NCI-H146 treated with DMSO at 0.1 percent for 48 hours (cell line): ENCODE measurements around the gene OPRD1.
A peak's percentile ranks its signal among the peaks of the same experiment; 100 is the strongest.
"Not testable (repeated sequence)": the region's sequence is repeated elsewhere in the genome, so short reads cannot be mapped to it uniquely, and the experiment has no call there.

Experiments
- DNase-seq: peaks from one replicate; lab custom pipeline; 2025; ENCODE audit not compliant: unreplicated experiment; lab: John Stamatoyannopoulos, UW

Gene OPRD1

DNA sequence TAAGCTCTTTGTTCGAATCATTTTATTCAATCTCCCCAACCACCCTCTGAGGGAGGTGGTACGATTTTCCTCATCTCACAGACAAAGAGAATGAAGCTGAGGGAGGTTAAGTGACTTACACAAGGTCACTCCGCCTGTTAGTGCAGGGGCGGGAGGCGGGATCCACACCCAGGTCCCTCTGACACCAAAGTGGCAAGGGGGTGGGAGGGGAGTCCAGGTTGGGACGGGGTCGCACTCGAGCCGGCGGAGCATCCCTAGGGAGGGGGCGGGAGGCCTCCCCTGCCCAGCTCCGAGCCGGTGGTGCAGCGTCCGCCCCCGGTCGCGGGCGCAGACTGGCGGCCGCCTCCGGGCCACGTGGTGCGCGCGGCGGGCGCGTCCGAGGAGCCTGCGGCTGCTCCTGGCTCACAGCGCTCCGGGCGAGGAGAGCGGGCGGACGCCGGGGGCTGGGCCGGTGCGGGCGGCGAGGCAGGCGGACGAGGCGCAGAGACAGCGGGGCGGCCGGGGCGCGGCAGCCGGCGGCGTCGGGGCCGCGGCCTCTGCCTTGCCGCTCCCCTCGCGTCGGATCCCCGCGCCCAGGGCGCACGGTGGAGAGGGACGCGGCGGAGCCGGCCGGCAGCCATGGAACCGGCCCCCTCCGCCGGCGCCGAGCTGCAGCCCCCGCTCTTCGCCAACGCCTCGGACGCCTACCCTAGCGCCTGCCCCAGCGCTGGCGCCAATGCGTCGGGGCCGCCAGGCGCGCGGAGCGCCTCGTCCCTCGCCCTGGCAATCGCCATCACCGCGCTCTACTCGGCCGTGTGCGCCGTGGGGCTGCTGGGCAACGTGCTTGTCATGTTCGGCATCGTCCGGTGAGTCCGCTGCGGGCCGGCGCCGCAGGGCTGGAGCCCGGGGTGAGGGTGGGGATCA, at the start of gene OPRD1:
Gene OPRD1, plus strand, starts transcription at position 405 of the 903 bp plus-strand sequence. Its CDS starts 214 bp downstream, at position 619.
- DNase-seq: no peak

DNA sequence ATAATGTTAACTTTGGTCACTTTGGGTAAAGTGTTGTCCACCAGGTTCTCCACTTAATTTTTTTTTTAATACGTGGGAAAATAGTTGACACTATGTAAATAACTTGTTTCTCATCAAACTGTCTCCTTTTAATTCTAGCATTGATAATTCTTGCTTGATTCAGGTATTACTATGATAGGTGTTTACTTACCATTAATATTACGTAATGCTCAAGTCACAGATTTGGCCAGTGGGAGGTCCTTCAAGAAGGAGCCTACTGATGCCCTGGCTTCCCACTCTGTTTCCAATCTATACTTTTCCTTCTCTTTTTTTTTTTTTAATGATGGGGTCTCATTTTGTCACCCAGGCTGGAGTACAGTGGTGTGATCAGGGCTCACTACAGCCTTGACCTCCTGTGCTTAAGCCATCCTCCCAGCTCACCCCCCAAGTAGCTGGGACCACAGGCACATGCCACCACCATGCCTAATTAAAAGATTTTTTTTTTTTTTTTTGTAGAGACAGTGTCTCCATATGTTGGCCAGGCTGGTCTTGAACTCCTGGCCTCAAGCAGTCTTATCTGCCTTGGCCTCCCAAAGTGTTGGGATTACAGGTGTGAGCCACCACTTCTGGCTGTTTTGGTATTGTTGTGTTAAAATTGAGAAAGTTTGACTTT, 45.3 kb upstream of the OPRD1 start:
- no peak for DNase-seq

DNA sequence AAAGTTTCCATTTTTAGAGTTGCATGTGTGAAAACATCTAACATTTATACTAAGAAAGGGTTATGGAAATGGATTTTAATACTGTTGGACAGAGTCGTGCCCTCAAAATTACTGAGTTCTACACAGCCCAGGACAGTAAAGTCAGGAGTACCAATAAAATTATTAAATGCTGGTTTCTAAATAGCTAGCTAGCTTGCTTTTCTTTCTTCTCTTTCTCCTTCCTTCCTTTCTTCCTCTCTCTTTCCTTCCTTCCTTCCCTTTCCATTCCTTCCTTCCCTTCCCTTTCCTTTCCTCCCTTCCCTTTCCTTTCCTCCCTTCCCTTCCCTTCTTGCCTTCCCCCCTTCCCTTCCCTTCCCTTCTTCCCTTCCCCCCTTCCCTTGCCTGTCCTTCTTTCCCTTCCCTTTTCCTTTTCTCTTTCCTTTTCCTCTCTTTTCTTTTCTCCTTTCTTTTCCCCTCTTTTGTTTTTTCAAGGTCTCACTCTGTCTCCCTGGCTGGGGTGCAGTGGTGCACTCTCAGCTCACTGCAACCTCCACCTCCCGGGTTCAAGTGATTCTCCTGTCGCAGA, 41.3 kb upstream of the OPRD1 start:
- DNase-seq: no peak

DNA sequence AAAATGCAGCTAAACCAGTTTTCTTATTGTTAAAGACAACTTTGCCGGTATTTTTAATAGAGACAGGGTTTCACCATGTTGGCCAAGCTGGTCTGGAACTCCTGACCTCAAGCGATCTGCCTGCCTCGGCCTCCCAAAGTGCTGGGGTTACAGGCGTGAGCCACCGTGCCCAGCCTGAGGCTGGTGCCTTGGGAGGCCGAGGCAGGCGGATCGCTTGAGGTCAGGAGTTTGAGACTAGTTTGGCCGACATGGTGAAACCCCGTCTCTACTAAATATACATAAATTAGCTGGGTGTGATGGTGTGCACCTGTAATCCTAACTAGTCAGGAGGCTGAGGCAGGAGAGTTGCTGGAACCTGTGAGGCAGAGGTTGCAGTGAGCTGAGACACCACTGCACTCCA, 40.0 kb upstream of the OPRD1 start:
- DNase-seq: not testable (repeated sequence)

DNA sequence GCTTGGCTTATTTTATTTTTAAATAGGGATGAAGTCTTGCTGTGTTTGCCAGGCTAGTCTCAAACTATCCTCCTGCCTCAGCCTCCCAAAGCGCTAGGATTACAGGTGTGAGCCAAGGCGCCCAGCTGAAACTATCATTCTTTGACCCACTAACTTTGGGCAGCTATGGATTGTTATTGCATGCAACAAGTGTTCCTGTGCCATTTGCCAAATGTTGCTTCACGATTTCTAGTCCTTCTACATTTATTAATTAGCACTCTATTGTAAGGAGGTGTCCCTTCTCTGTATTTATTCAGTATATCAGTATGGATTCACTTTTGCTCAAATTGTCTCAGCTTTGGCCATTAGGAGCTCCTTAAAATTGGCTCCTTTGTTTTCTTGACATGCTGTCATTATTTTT, 38.9 kb upstream of the OPRD1 start:
- DNase-seq: no peak

DNA sequence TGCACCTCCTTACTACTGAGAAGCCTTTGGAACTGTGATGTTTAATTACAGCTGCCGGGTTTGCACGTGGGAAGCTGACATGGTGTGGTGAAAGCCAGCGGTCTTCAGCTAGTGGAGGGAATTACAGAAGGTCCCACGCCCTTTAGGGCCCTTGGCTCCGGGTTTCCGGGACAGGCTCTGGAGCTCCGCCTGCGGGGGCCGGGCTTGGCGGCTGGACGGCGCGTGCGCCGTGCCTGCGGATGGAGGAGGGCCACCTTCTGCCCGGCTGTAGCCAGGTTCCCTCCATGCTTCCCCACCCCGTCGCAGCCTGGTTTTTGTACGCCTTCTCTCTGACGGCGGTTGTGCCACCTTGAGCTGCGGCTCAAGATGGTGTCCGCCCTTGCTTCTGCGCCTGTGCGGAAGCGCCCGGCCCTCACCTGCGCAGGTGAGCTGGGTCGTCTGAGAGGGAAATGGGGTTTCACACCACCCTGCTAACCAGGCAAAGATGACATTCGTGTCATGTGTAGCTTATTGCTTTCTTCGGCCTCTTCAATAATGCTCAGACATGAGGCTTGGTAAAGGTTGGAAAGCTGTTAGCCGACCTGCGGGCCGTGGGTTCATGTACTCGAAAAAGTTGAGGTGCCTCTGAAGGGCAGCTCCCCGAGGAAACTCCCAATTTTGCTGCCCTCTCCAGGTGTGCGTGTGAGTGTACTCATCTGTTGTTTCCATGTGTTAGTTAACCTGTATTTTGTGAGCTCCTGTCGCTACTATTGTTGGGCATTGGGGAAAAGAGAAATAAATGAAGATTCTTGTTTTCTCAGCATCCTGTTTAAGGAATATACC, 36.6 kb upstream of the OPRD1 start:
- DNase-seq: peak; percentile 22

DNA sequence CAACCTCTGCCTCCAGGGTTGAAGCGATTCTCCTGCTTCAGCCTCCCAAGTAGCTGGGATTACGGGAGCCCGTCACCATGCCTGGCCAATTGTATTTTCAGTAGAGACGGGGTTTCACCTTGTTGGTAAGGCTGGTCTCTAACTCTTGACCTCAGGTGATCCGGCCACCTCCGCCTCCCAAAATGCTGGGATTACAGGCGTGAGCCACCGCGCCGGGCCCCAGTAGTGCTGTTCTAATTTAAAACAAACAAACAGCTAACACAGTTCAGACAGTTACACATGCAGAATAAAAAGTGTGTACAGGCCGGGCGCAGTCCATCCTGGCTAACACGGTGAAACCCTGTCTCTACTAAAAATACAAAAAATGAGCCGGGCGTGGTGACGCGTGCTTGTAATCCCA, 35.6 kb upstream of the OPRD1 start:
- no peak for DNase-seq

DNA sequence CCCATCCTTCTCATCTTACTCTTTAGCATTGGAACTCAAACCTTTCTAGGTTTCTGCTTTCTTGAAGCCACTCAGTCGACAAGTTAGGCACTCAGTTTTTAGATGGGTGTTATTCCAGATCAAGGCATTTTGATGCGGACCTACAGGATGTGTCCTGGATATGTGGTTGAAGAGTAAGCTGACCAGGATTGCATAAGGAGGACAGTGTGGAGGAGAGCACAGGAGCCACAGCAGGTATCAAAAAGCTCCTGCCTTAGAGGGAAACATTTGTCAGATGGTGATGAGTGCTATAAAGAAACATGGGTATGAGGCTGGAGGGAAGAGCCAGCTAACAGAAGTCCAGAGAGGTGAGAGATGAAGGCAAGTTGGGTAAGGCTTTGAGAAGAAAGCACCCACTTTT, 33.9 kb upstream of the OPRD1 start:
- no peak for DNase-seq

DNA sequence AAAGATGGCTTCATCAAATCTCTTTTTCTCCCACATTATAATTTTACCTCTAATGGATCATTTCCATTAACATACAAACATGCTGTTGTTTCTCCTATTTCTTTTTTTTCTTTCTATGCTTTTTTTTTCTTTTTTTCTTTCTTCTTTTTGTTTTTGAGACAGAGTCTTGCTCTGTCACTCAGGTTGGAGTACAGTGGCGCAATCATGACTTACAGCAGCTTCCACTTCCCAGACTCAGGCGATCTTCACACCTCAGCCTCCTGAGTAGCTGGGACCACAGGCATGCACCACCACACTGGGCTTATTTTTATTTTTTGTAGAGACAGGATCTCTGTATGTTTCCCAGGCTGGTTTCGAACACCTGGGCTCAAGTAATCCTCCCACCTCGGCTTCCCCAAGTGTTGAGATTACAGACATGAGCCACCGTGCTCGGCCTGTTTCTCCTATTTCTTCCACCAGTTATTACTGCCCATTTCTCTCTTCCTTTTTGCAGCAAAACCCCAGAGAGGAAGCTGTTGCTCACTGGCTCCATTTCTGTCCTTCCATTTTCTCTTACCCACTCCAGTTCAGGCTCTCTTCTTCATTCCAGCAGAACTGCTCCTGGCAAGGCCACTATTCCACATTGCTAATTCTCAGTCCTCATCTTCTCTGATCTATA, 32.1 kb upstream of the OPRD1 start:
- no peak for DNase-seq

DNA sequence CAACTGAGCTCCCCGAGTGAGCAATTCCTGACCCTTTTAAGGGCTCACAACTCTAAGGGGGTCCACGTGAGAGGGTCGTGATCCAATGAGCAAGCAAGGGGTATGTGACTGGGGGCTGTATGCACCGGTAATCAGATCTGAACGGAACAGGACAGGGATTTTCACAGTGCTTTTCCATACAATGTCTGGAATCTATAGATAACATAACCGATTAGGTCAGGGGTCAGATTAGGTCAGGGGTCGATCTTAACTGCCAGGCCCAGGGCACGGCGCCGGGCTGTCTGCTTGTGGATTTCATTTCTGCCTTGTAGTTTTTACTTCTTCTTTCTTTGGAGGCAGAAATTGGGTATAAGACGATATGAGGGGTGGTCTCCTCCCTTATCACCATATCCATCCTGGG, 30.7 kb upstream of the OPRD1 start:
- no peak for DNase-seq

DNA sequence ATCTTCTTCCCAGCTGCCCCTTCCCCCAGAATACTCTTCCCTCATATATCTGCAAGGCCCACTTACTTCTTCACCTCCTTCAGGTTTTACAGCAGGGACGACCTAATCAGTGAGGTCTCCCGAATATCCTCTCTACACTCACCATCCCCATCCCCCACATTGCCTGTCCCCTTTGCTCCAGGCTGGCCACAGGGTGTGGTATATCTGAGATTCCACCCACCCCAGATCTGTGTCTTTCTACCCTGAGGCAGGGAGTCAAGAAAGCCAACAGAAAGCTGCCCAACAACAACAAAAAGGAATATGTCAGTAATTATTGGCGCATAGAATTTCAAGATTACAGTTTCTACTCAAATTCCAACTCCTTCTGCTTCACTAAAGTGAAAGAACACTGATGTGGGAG, 30.0 kb upstream of the OPRD1 start:
- no peak for DNase-seq

DNA sequence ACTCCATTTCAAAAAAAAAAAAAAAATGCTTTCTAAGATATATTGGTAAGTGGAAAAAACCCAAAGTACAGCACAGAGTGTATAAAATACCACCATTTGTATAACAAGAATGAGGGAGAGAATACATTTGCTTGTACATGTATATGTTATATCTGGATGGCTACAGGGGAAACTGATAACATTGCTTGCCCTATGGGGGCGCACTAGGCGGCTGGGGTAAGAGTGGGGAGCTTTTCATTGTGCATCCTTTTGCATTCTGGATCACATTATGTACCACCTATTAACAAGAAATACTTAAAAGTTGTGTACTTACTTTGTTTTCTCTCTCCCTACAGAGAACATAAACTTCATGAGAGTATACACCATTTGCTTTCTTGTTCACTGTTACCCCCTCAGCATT, 28.6 kb upstream of the OPRD1 start:
- no peak for DNase-seq

DNA sequence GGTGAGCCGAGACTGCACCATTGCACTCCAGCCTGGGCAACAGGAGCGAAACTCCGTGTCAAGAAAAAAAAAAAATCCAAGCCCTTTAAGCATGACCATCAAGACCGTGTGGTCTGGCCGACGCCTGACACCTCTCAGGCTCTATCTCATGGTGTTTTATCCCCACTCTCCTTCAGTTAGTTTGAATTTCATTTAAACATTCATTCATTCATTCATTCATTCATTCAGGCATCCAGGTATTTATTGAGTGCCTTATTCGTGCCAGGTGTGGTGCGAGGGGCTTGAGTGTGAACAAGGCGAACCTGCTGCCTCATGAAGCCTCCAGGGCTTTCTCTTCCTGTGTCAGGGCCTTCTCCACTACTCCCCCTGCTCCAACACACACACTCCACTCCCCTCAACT, 22.6 kb upstream of the OPRD1 start:
- no peak for DNase-seq

DNA sequence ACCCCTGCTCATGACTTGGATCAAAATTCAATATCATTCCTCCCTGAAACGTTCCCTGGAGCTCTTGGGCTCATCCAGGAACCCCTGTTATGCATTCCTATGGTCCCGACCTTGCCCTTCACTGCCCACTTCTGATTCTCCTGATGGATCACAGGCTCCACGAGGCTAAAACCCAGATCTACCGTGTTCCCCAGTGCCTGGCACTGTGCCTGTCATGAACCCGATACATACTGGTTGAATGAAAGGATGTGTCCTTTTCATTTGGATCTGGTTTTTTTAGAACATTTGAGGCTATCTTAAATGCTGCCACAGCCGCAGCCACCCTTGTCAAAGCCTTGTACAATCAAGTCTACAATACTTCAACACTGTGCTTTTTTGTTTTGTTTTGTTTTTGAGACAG, 22.2 kb upstream of the OPRD1 start:
- no peak for DNase-seq

DNA sequence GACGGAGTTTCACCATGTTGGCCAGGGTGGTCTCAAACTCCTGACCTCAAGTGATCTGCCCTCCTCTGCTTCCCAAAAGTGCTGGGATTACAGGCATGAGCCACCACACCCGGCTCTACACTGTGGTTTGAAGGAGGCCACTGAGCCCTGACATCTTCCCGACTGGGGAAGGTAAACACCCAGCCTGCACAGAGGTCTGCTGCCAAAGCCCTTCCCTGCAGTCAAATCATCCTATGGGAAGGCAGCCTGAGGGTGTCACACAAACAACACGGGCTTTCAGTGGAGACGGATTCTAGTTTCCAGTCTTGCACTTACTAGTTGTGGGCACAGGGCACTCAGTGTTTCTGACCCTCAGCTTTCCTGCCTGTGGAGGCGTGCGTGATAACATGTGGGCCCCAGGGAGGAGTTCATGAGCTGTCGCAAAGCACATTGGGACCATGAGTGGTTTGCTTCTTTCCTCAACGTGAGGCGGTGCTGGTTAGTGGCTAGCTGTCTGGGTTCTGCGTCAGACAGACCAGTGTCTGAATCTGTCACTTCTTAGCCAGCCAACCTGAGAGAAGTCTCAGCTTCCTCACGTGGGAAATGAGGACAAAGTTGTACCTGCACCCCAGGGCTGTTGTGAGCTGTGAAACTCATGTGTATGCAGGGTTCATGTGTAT, 21.5 kb upstream of the OPRD1 start:
- no peak for DNase-seq

DNA sequence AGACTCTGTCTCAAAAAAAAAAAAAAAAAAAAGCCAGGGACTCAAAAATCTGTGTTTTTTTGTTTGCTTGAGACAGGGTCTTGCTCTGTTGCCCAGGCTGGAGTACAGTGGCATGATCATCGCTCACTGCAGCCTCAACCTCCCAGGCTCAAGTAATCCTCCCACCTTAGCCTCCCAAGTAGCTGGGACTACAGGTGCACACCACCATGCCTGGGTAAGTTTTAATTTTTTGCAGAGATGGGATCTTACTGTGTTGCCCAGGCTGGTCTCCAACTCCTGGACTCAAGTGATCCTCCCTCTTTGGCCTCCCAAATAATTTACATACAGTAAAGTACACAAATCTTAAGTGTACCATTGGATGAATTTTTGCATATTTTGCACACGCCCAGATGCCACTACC, 20.0 kb upstream of the OPRD1 start:
- DNase-seq: not testable (repeated sequence)

DNA sequence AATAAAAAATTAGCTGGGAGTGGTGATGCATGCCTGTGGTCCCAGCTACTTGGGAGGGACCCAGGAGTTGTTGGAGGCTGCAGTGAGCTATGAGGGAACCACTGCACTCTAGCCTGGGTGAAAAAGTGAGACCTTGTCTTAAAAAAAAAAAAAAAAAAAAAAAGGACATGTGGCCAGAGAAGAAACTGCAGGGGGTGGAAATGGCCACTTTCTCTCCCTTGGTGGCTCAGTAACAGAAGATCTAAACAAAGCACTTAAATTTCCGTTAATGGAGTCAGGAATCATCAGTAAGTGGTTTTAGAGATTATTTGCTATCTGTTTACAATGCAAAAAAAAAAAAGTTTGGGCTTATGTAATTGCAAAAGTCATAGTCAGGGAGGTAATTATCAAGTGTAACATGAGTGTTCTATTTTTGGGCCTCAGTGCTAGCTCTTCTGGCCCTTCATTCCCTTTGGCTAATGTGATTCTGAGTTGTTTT, 19.3 kb upstream of the OPRD1 start:
- peak; percentile 44 for DNase-seq

DNA sequence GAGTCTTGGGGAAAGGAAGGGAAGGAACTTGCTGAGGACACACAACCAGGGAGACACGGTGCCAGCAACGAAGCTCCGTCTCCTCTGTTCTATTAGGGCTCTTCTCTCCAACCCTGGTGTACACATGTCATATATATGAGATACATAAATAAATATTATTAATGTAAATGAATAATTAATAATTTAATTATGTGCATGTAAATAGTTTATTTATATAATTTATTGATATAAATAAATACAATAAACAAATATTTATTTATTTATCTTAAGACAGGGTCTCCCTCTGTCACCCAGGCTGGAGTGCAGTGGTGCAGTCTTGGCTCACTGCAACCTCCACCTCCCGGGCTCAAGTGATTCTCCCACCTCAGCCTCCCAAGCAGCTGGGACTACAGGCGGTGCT, 17.4 kb upstream of the OPRD1 start:
- not testable (repeated sequence) for DNase-seq

DNA sequence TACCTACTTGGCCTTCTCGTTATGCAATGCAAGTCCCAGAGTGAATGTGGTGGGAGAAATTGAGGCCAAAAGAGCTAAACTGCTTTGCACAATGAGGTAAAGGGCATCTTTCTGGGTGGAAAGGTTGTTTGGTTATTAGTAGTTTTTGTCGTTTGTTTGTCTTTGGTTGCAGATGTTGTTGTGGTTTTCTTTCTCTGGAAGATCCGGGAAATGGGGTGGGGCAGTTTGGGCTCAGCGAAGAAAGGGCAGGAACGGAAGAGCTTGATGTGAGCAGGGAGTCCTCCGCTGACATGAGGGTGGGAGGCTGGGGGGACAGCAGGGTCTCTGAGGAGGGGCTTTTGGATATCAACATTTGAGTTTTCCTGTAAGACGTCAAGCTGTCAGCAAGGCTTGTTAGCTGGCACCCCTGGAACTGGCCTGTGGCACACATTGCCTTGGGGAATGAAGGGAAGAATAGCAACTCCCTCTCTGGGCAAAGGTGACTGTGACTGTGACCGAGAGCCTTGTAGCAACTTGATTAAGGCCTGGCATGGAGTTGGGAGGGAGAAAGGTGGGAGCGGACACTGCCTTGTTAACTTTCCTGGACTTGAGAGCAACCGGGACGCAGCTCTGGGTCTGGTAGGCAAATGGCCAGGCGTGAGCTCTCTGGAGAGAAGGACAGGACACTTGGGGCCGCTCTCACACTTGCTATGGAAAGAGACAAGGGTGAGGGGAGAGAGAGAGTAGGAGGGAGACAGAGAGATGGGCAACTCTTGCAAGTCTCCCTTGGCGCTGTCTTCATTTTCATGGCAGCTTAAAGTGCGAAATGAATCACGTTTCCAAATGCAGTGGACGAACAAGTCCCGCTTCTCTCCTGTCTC, 15.4 kb upstream of the OPRD1 start:
- DNase-seq: no peak
